K562 (cell line): ENCODE data around the gene ZNF366. TPM values are rescaled to one million over a fixed set of nuclear protein-coding genes. Genes with fewer than 3 reads are reported as not detected.

Experiments used
- ASH1L ChIP-seq: fragments of 450-650 bp; IDR thresholded peaks from 2 replicates; pipeline ENCODE4 v1.6.1; 2018; ENCODE audit warnings: borderline replicate concordance, mild to moderate bottlenecking, low read depth; ENCODE audit not compliant: partially characterized antibody
- ETV6 ChIP-seq, 3 experiments: fragments of 150-350 bp in 1 of 3; sonication (generic) in 1 of 3; formaldehyde crosslinking in 1 of 3; IDR thresholded peaks; 2 replicates each; pipeline versions ENCODE4 v1.6.1 to v1.8.0; 2014 to 2022; ENCODE audit warnings: borderline replicate concordance in 2 of 3, low read depth in 2 of 3, antibody characterized with exemption in 1 of 3, low read length in 1 of 3, mild to moderate bottlenecking in 1 of 3, missing genetic modification reagents in 1 of 3
- FOS ChIP-seq: IDR thresholded peaks from 3 replicates; pipeline ENCODE4 v1.6.1; 2011; ENCODE audit not compliant: insufficient read length; ENCODE audit errors: extremely low read depth
- FOXK1 ChIP-seq: sonication (generic); formaldehyde crosslinking; IDR thresholded peaks from 2 replicates; pipeline ENCODE4 v1.8.0; 2022; ENCODE audit warnings: missing genetic modification reagents, mild to moderate bottlenecking, borderline replicate concordance
- HMBOX1 ChIP-seq: sonication (generic); IDR thresholded peaks from 2 replicates; pipeline ENCODE4 v1.6.1; 2016
- SMAD1 ChIP-seq: fragments of 150-350 bp; IDR thresholded peaks from 2 replicates; pipeline ENCODE4 v1.6.1; 2014; ENCODE audit warnings: low read length, low read depth; ENCODE audit not compliant: partially characterized antibody
- ZNF318 ChIP-seq, 2 experiments: fragments of 450-650 bp; IDR thresholded peaks; 2 replicates each; pipeline ENCODE4 v1.6.1; 2016; ENCODE audit warnings: mild to moderate bottlenecking in 2 of 2, borderline replicate concordance in 1 of 2, low read depth in 1 of 2, moderate library complexity in 1 of 2
- ZNF384 ChIP-seq: IDR thresholded peaks from 2 replicates; pipeline ENCODE4 v1.6.1; 2012; ENCODE audit warnings: low read depth, low read length, improper control_type of control experiment
- polyA plus RNA-seq, 8 experiments: library from polyadenylated mRNA; depleted of rRNA in 4 of 8; stranded (reverse) in 5 of 8; unstranded in 3 of 8; fragments of >200 nt; fragmentation: Nextera tagmentation in 2 of 8; fragmentation: Illumina TruSeq in 1 of 8; extraction: Ambion mirVana in 2 of 8; extraction: Trizol in 1 of 8; gene quantifications; 2 replicates each; pipeline versions ENCODE4 v1.2.1 to v1.2.3, GENCODE V29; 2011 to 2014; ENCODE audit warnings: inconsistent platforms in 1 of 8, missing spikeins in 1 of 8
- total RNA-seq, 7 experiments: library from RNA; depleted of rRNA in 6 of 7; stranded (reverse); fragments of >200 nt in 6 of 7; fragmentation: Illumina TruSeq in 2 of 7; extraction: Trizol in 2 of 7; gene quantifications; 2 replicates each; pipeline versions ENCODE4 v1.2.1 to v1.2.3, GENCODE V29; 2011 to 2021; ENCODE audit warnings: low replicate concordance in 1 of 7

ZNF366 gene
- total and polyA plus RNA-seq, 9 of the 15 experiments (the other 6 are each of a cell fraction or from before 2014, with no cell fraction given), result not detected

GRCh38 chr5:72477176-72477575 is 30.0 kb downstream of the ZNF366 start (continued):
- TF ChIP-seq ZNF318 (IDR thresholded peaks at IDR 0.05; ENCODE audit: borderline replicate concordance in 1 of 2, low read depth in 1 of 2), result no peak
- no peak for TF ChIP-seq ETV6 (IDR thresholded peaks at IDR 0.05; ENCODE audit: borderline replicate concordance in 1 of 2, low read depth in 2 of 2, low read length in 1 of 2)
- no peak for TF ChIP-seq ETV6 (CRISPR knock-in tag; IDR thresholded peaks at IDR 0.05; ENCODE audit: borderline replicate concordance)
- TF ChIP-seq FOXK1, result no peak
- no peak for TF ChIP-seq ASH1L
- TF ChIP-seq FOS, result no peak
- TF ChIP-seq HMBOX1, result no peak
- TF ChIP-seq ZNF384, result no peak
- TF ChIP-seq SMAD1, result no peak
